Lung (tissue), 12 donors: ENCODE measurements around the gene ARHGAP8. TPM values are rescaled to one million over a fixed set of nuclear protein-coding genes. Genes with fewer than 3 reads are reported as not detected.

Source experiments
- ATAC-seq: fragments of 200-7000 bp; cut with Tn5 transposase; one replicate; pipeline ENCODE4 v1.9.1; 2020; ENCODE audit warnings: moderate number of reproducible peaks; ENCODE audit not compliant: insufficient read depth, low FRiP score
- DNase-seq, 3 donors: peaks; one replicate each; pipeline ENCODE4 v3.0.0-alpha.2; 2013 to 2017
- H3K27ac ChIP-seq, 2 donors: one replicate each; pipeline ENCODE4 v1.5.1; 2013; ENCODE audit warnings: mild to moderate bottlenecking in 2 of 2, moderate library complexity in 2 of 2, control low read depth in 1 of 2, inconsistent platforms in 1 of 2, low read depth in 1 of 2, low read length in 1 of 2
- H3K27me3 ChIP-seq, 3 donors: one replicate each; pipeline ENCODE4 v1.5.1; 2013; ENCODE audit warnings: low read length in 2 of 3; ENCODE audit not compliant: control insufficient read depth in 3 of 3, insufficient read depth in 3 of 3
- H3K36me3 ChIP-seq, 4 donors: one replicate each; pipeline ENCODE4 v1.5.1; 2013; ENCODE audit warnings: low read length in 4 of 4, mild to moderate bottlenecking in 1 of 4, moderate library complexity in 1 of 4; ENCODE audit not compliant: control insufficient read depth in 4 of 4, insufficient read depth in 4 of 4
- H3K4me1 ChIP-seq, 5 donors: one replicate each; pipeline ENCODE4 v1.5.1; 2013; ENCODE audit warnings: low read length in 5 of 5, mild to moderate bottlenecking in 2 of 5, moderate library complexity in 1 of 5; ENCODE audit not compliant: control insufficient read depth in 5 of 5, insufficient read depth in 5 of 5
- H3K4me3 ChIP-seq: one replicate; pipeline ENCODE4 v1.5.1; 2013; ENCODE audit warnings: mild to moderate bottlenecking, control low read depth, moderate library complexity
- H3K9ac ChIP-seq, 2 donors: one replicate each; pipeline ENCODE4 v1.5.1; 2013; ENCODE audit warnings: low read length in 2 of 2, control low read depth in 1 of 2; ENCODE audit not compliant: insufficient read depth in 1 of 2
- H3K9me3 ChIP-seq, 4 donors: one replicate each; pipeline ENCODE4 v1.5.1; 2013; ENCODE audit warnings: low read length in 3 of 4, mild to moderate bottlenecking in 1 of 4, moderate library complexity in 1 of 4; ENCODE audit not compliant: control insufficient read depth in 4 of 4, insufficient read depth in 3 of 4
- CTCF ChIP-seq: IDR thresholded peaks from 2 replicates; pipeline ENCODE4 v1.5.1; 2012; ENCODE audit warnings: mild to moderate bottlenecking; ENCODE audit errors: control extremely low read depth, extremely low read depth
- whole genome bisulfite sequencing, 2 donors: extraction: QIAGEN DNeasy Blood & Tissue Kit; methylation state at CpG; one replicate each; pipeline ENCODE4 v1.1.7; 2013; 5-methylcytosine and 5-hydroxymethylcytosine counted together
- polyA plus RNA-seq, 2 donors: library from polyadenylated mRNA; stranded (reverse); fragments of 200-250 nt; gene quantifications; one replicate each; pipeline ENCODE4 v1.2.1, GENCODE V29; 2013
- total RNA-seq, 2 donors: library from RNA; depleted of rRNA in 1 of 2; stranded (reverse); fragments of >200 nt in 1 of 2; gene quantifications; one replicate each; pipeline ENCODE4 v1.2.1, GENCODE V29; 2014 to 2021
- donor health status: control.
- donor health status: control.
- donor health status: Bipolar disorder and iron deficiency.
- donor health status: healthy.
- donor health status: DM: yes; HTN: yes; CAD: no.

Gene ARHGAP8
- total and polyA plus RNA-seq, 4 donors = 6.8 to 21.6 (median 16.5) TPM

- 84 to 92% methylated on average over 18 of the region's 18 CpGs for WGBS, 2 donors
- no peak for ATAC-seq
- Histone ChIP-seq H3K27me3 (no peaks in the 10 kb centered on the region), H3K27ac (no peak overlapping the region), H3K36me3 (no peaks in the 10 kb centered on the region), H3K4me1 (no peaks in the 10 kb centered on the region), H3K9me3 (no peaks in the 10 kb centered on the region), H3K4me3 (no peak overlapping the region), H3K9ac (no peak overlapping the region)
- no peak for DNase-seq
- TF ChIP-seq CTCF = no peak
Measured at GRCh38 chr22:44884968-44885805, 132.8 kb downstream of the ARHGAP8 start.

- H3K4me3 ChIP-seq = no peak overlapping the region
- WGBS, 2 donors = 86 to 91% methylated on average over 14 of the region's 14 CpGs
- no peak for DNase-seq
Measured at GRCh38 chr22:44885806-44886360, 133.5 kb downstream of the ARHGAP8 start.

GRCh38 chr22:44887941-44888366 is 135.6 kb downstream of the ARHGAP8 start:
- TF ChIP-seq CTCF = no peak
- H3K4me1 ChIP-seq = no peaks in the 10 kb centered on the region
- DNase-seq = no peak
- H3K27ac ChIP-seq = no peak overlapping the region
- no peaks in the 10 kb centered on the region for H3K27me3 ChIP-seq
- ATAC-seq = no peak
- H3K4me3 ChIP-seq = no peak overlapping the region
- H3K9ac ChIP-seq = no peak overlapping the region
- H3K9me3 ChIP-seq = no peaks in the 10 kb centered on the region
- WGBS, 2 donors = 87 to 88% methylated on average over 16 of the region's 16 CpGs
- no peaks in the 10 kb centered on the region for H3K36me3 ChIP-seq

More at GRCh38 chr22:44885806-44886360, 133.5 kb downstream of the ARHGAP8 start:
- H3K9me3 ChIP-seq = no peaks in the 10 kb centered on the region
- no peak overlapping the region for H3K9ac ChIP-seq
- H3K4me1 ChIP-seq = no peaks in the 10 kb centered on the region
- no peaks in the 10 kb centered on the region for H3K36me3 ChIP-seq
- H3K27me3 ChIP-seq = no peaks in the 10 kb centered on the region
- ATAC-seq = no peak
- TF ChIP-seq CTCF = no peak
- no peak overlapping the region for H3K27ac ChIP-seq
